ENCODE data around the gene QRFPR. TPM values are rescaled to one million over a fixed set of nuclear protein-coding genes. Genes with fewer than 3 reads are reported as not detected.

Gene QRFPR
- total and polyA plus RNA-seq, 2 of the 8 experiments (the other 6 are each of a cell fraction or from before 2014, with no cell fraction given), result 1.0 to 2.9 TPM

- no peak for TF ChIP-seq SIN3A (conservative IDR thresholded peaks at IDR 0.05 in 1 of 2, IDR thresholded peaks at IDR 0.05 in 1 of 2; ENCODE audit: low read depth in 1 of 2, low read length in 2 of 2)
- no peak for TF ChIP-seq NRF1 (IDR thresholded peaks at IDR 0.05; ENCODE audit: low read depth, low read length)
- no peak for TF ChIP-seq NANOG (IDR thresholded peaks at IDR 0.05; ENCODE audit: insufficient read depth, low read depth, low read length, poor library complexity, severe bottlenecking)
- TF ChIP-seq RBBP5 (IDR thresholded peaks at IDR 0.05; ENCODE audit: borderline replicate concordance, low read depth, low read length), result no peak
- TF ChIP-seq TEAD4 (IDR thresholded peaks at IDR 0.05; ENCODE audit: low read depth, low read length), result no peak
These were observed 22.3 kb downstream of the QRFPR start (continued) for GRCh38 chr4:121358473-121358872.
